ENCODE results near the gene PSMD8.

The PSMD8 gene

GRCh38 chr19:38417544-38418506 is 43.5 kb downstream of the PSMD8 start:
- TF ChIP-seq CTCF (IDR thresholded peaks at IDR 0.05; ENCODE audit: control extremely low read depth, extremely low read depth, low read depth, missing control alignments) = no peak
- ChIA-PET CTCF (interaction anchor here (4.7 kb wide), 1 partner anchor 14 kb away, joined by 37 read pairs; the partner anchor contains the start of gene FAM98C), POLR2A (no interaction called here)
- DNase-seq (ENCODE audit: extremely low spot score) = peak; percentile 72

- POLR2A ChIA-PET = no interaction called here
- no peak for TF ChIP-seq CTCF (IDR thresholded peaks at IDR 0.05; ENCODE audit: control extremely low read depth, extremely low read depth, low read depth, missing control alignments)
- DNase-seq (ENCODE audit: extremely low spot score) = no peak
- CTCF ChIA-PET = interaction anchor here (3.4 kb wide), 1 partner anchor 18 kb away, joined by 25 read pairs; the partner anchor contains the start of gene FAM98C
These were observed 46.6 kb downstream of the PSMD8 start for GRCh38 chr19:38420935-38421334.

GRCh38 chr19:38421856-38422255 is 47.5 kb downstream of the PSMD8 start:
- TF ChIP-seq CTCF (IDR thresholded peaks at IDR 0.05; ENCODE audit: control extremely low read depth, extremely low read depth, low read depth, missing control alignments) = no peak
- POLR2A ChIA-PET = no interaction called here
- CTCF ChIA-PET = interaction anchor here (1.3 to 3.4 kb wide), 2 partner anchors 19 kb away, joined by 5 to 25 read pairs; partner anchors contain the start of gene FAM98C
- no peak for DNase-seq (ENCODE audit: extremely low spot score)

- ChIA-PET POLR2A (no interaction called here), CTCF (interaction anchor here (1.3 kb wide), 1 partner anchor 20 kb away, joined by 5 read pairs; the partner anchor contains the start of gene FAM98C)
- TF ChIP-seq CTCF (IDR thresholded peaks at IDR 0.05; ENCODE audit: control extremely low read depth, extremely low read depth, low read depth, missing control alignments) = no peak
- DNase-seq (ENCODE audit: extremely low spot score) = no peak
These were observed 48.1 kb downstream of the PSMD8 start for GRCh38 chr19:38422438-38422837.

GRCh38 chr19:38424272-38424671 is 49.9 kb downstream of the PSMD8 start:
- ChIA-PET POLR2A (interaction anchor here (0.6 kb wide), 1 partner anchor 918 kb away, joined by 3 read pairs; the partner anchor contains the start of gene SAMD4B), CTCF (interaction anchor here (5.8 kb wide), 1 partner anchor 21 kb away, joined by 29 read pairs; the partner anchor contains the start of gene FAM98C)
- no peak for TF ChIP-seq CTCF (IDR thresholded peaks at IDR 0.05; ENCODE audit: control extremely low read depth, extremely low read depth, low read depth, missing control alignments)
- no peak for DNase-seq (ENCODE audit: extremely low spot score)

GRCh38 chr19:38425222-38425809 is 50.9 kb downstream of the PSMD8 start:
- TF ChIP-seq CTCF (IDR thresholded peaks at IDR 0.05; ENCODE audit: control extremely low read depth, extremely low read depth, low read depth, missing control alignments) = no peak
- ChIA-PET POLR2A (no interaction called here), CTCF (interaction anchor here (1.2 to 5.8 kb wide), 2 partner anchors 12 to 22 kb away, joined by 3 to 29 read pairs; partner anchors contain the start of gene FAM98C)
- no peak for DNase-seq (ENCODE audit: extremely low spot score)
